K562 (cell line): ENCODE data around the gene CCDC148. TPM values are rescaled to one million over a fixed set of nuclear protein-coding genes. Genes with fewer than 3 reads are reported as not detected.

Source experiments
- ATAC-seq: fragments of 200-7000 bp; cut with Tn5 transposase; 3 replicates; pipeline ENCODE4 v1.9.1; 2020; ENCODE audit warnings: moderate library complexity
- BruUV-seq: library from RNA; stranded (reverse); fragments of 400-500 nt; replicated peaks from 2 replicates; lab custom pipeline; 2021; lab: Mats Ljungman, UMichigan
- CTCF ChIA-PET: fragments of 300-600 bp; formaldehyde crosslinking; extraction: SDS; loops from one replicate; lab custom pipeline; 2021; ENCODE audit warnings: low intra/inter-chr PET ratio; lab: Yijun Ruan, JAX
- POLR2A ChIA-PET: fragments of 300-600, 350-650 bp; sonication (Branson Sonifier 250); formaldehyde crosslinking; extraction: SDS; loops from one replicate; lab custom pipeline; 2021; ENCODE audit warnings: antibody characterized with exemption, inconsistent platforms; lab: Yijun Ruan, JAX
- DNase-seq, 4 experiments: peaks; one replicate each; pipeline versions ENCODE4 v3.0.0 to v3.0.0-alpha.2; 2011 to 2018; ENCODE audit warnings: low spot score in 3 of 4, mixed read lengths in 3 of 4; ENCODE audit errors: extremely low read depth in 1 of 4
- FAIRE-seq: peaks from 2 replicates; lab custom pipeline; 2011; peaks lifted over from hg19 to GRCh38; lab: Jason Lieb, UNC
- H2AFZ ChIP-seq: 2 replicates; pipeline ENCODE4 v1.6.0; 2011; ENCODE audit warnings: low read depth, low read length, control low read depth, inconsistent platforms
- H3K27ac ChIP-seq: fragments of 200-600 bp; 3 replicates; pipeline ENCODE4 v1.8.0; 2011; ENCODE audit warnings: low read depth, mild to moderate bottlenecking, control low read depth, inconsistent platforms, low read length, moderate library complexity, mixed read lengths; ENCODE audit errors: extremely low read depth
- H3K27me3 ChIP-seq, 2 experiments: fragments of 300-600 bp in 1 of 2; 2 replicates in 1 of 2; 3 replicates in 1 of 2; pipeline versions ENCODE4 v1.6.0 to v1.8.0; 2011; ENCODE audit warnings: inconsistent platforms in 2 of 2, low read length in 2 of 2, mild to moderate bottlenecking in 1 of 2, mixed read lengths in 1 of 2, moderate library complexity in 1 of 2; ENCODE audit not compliant: control insufficient read depth in 2 of 2, insufficient read depth in 2 of 2
- H3K36me3 ChIP-seq: fragments of 300-600 bp; 3 replicates; pipeline ENCODE4 v1.8.0; 2011; ENCODE audit warnings: mild to moderate bottlenecking, low read length, inconsistent platforms; ENCODE audit not compliant: control insufficient read depth, insufficient read depth
- H3K4me1 ChIP-seq, 2 experiments: fragments of 200-600 bp in 1 of 2; replicated peaks in 1 of 2; 2 replicates in 1 of 2; 3 replicates in 1 of 2; pipeline versions ENCODE4 v1.5.1 to v1.8.0; 2011; ENCODE audit warnings: inconsistent platforms in 2 of 2, low read length in 2 of 2, mild to moderate bottlenecking in 1 of 2, mixed read lengths in 1 of 2, moderate library complexity in 1 of 2; ENCODE audit not compliant: control insufficient read depth in 2 of 2, insufficient read depth in 2 of 2
- H3K4me2 ChIP-seq: 2 replicates; pipeline ENCODE4 v1.6.1; 2011; ENCODE audit warnings: low read length, control low read depth, inconsistent platforms, mixed read lengths; ENCODE audit not compliant: insufficient read depth
- H3K4me3 ChIP-seq: fragments of 200-600 bp; sonication (generic), shearing (Covaris generic); 2 replicates; pipeline ENCODE4 v1.5.1; 2016; ENCODE audit warnings: control low read depth, inconsistent platforms
- H3K79me2 ChIP-seq: fragments of 200-600 bp; 3 replicates; pipeline ENCODE4 v1.8.0; 2011; ENCODE audit warnings: low read length, inconsistent platforms; ENCODE audit not compliant: control insufficient read depth, insufficient read depth
- H3K9ac ChIP-seq, 2 experiments: 2 replicates each; pipeline versions ENCODE4 v1.6.0 to v1.6.1; 2011; ENCODE audit warnings: low read depth in 2 of 2, low read length in 2 of 2, control low read depth in 1 of 2, inconsistent platforms in 1 of 2, mild to moderate bottlenecking in 1 of 2, mixed read lengths in 1 of 2; ENCODE audit not compliant: insufficient read depth in 1 of 2
- H3K9me1 ChIP-seq: one replicate; pipeline ENCODE4 v1.6.0; 2011; ENCODE audit warnings: inconsistent platforms, mild to moderate bottlenecking, low read length, moderate library complexity; ENCODE audit not compliant: control insufficient read depth, insufficient read depth
- H3K9me3 ChIP-seq: replicated peaks from 2 replicates; pipeline ENCODE4 v1.5.1; 2011; ENCODE audit warnings: low read depth, low read length, inconsistent platforms; ENCODE audit not compliant: control insufficient read depth, insufficient read depth
- H4K20me1 ChIP-seq: replicated peaks from 2 replicates; pipeline ENCODE4 v1.6.1; 2011; ENCODE audit warnings: low read length, inconsistent platforms, mixed read lengths; ENCODE audit not compliant: control insufficient read depth, insufficient read depth
- ESRRA ChIP-seq: fragments of 450-650 bp; IDR thresholded peaks from 2 replicates; pipeline ENCODE4 v1.6.1; 2014; ENCODE audit warnings: low read depth, mild to moderate bottlenecking, moderate library complexity, borderline replicate concordance
- EWSR1 ChIP-seq: fragments of 450-650 bp; IDR thresholded peaks from 2 replicates; pipeline ENCODE4 v1.6.1; 2018; ENCODE audit warnings: borderline replicate concordance, mild to moderate bottlenecking, low read depth, moderate library complexity; ENCODE audit not compliant: partially characterized antibody
- FOXM1 ChIP-seq, 2 experiments: fragments of 450-650 bp in 1 of 2; sonication (generic) in 1 of 2; formaldehyde crosslinking in 1 of 2; IDR thresholded peaks; 2 replicates each; pipeline versions ENCODE4 v1.6.1 to v1.9.0; 2017 to 2022; ENCODE audit warnings: low read depth in 2 of 2, mild to moderate bottlenecking in 2 of 2, missing genetic modification reagents in 1 of 2, moderate library complexity in 1 of 2
- GABPA ChIP-seq: fragments of 200-800 bp; sonication (Bioruptor generic); conservative IDR thresholded peaks from 2 replicates; pipeline ENCODE4 v1.6.1; 2016; ENCODE audit warnings: low read depth, missing genetic modification characterization, missing compliant biosample characterization
- KDM1A ChIP-seq, 2 experiments: fragments of 450-650 bp; IDR thresholded peaks; 2 replicates each; pipeline ENCODE4 v1.6.1; 2016; ENCODE audit warnings: mild to moderate bottlenecking in 2 of 2
- L3MBTL2 ChIP-seq: fragments of 450-650 bp; IDR thresholded peaks from 2 replicates; pipeline ENCODE4 v1.6.1; 2016; ENCODE audit warnings: mild to moderate bottlenecking, moderate library complexity
- NFE2 ChIP-seq: IDR thresholded peaks from 2 replicates; pipeline ENCODE4 v1.6.1; 2014; ENCODE audit warnings: antibody characterized with exemption, low read depth
- SIX5 ChIP-seq, 2 experiments: IDR thresholded peaks; 2 replicates each; pipeline ENCODE4 v1.6.1; 2011; ENCODE audit warnings: low read length in 2 of 2, borderline replicate concordance in 1 of 2, low read depth in 1 of 2, mild to moderate bottlenecking in 1 of 2, moderate library complexity in 1 of 2; ENCODE audit not compliant: insufficient read depth in 1 of 2
- STAT5B ChIP-seq: fragments of 250-450 bp; sonication (Bioruptor Pico); IDR thresholded peaks from 2 replicates; pipeline ENCODE4 v1.8.0; 2021; ENCODE audit warnings: mild to moderate bottlenecking, inconsistent platforms
- ZKSCAN8 ChIP-seq: fragments of 200-800 bp; sonication (Bioruptor generic); IDR thresholded peaks from 2 replicates; pipeline ENCODE4 v1.6.1; 2016; ENCODE audit warnings: missing genetic modification characterization, missing compliant biosample characterization
- ZNF140 ChIP-seq: fragments of 250-450 bp; sonication (Bioruptor Pico); IDR thresholded peaks from 2 replicates; pipeline ENCODE4 v1.8.0; 2021; ENCODE audit warnings: moderate library complexity, mild to moderate bottlenecking, inconsistent platforms
- ZNF717 ChIP-seq: fragments of 250-450 bp; sonication (Bioruptor Pico); IDR thresholded peaks from 2 replicates; pipeline ENCODE4 v1.5.0; 2021
- in situ Hi-C: fragments of 300-500 bp; cut with MboI; formaldehyde crosslinking; loops from 4 replicates; pipeline ENCODE4 v1.15.0; 2018; ENCODE audit warnings: inconsistent platforms, mixed read lengths
- intact Hi-C: fragments of 100-400 bp; cut with micrococcal nuclease; formaldehyde crosslinking; loops from 2 replicates; pipeline ENCODE4 v1.14.2; 2022
- polyA plus RNA-seq, 8 experiments: library from polyadenylated mRNA; depleted of rRNA in 4 of 8; stranded (reverse) in 5 of 8; unstranded in 3 of 8; fragments of >200 nt; fragmentation: Nextera tagmentation in 2 of 8; fragmentation: Illumina TruSeq in 1 of 8; extraction: Ambion mirVana in 2 of 8; extraction: Trizol in 1 of 8; gene quantifications; 2 replicates each; pipeline versions ENCODE4 v1.2.1 to v1.2.3, GENCODE V29; 2011 to 2014; ENCODE audit warnings: inconsistent platforms in 1 of 8, missing spikeins in 1 of 8
- total RNA-seq, 7 experiments: library from RNA; depleted of rRNA in 6 of 7; stranded (reverse); fragments of >200 nt in 6 of 7; fragmentation: Illumina TruSeq in 2 of 7; extraction: Trizol in 2 of 7; gene quantifications; 2 replicates each; pipeline versions ENCODE4 v1.2.1 to v1.2.3, GENCODE V29; 2011 to 2021; ENCODE audit warnings: low replicate concordance in 1 of 7
- TF ChIP-seq, protein P1 (sequence below): sonication (generic); formaldehyde crosslinking; IDR thresholded peaks from 2 replicates; pipeline ENCODE4 v1.8.0; 2022; ENCODE audit warnings: mild to moderate bottlenecking, missing genetic modification reagents
- TF ChIP-seq, protein P2 (sequence below), 2 experiments: fragments of 450-650 bp; IDR thresholded peaks; 2 replicates each; pipeline ENCODE4 v1.6.1; 2018; ENCODE audit warnings: mild to moderate bottlenecking in 2 of 2, low read depth in 1 of 2; ENCODE audit not compliant: partially characterized antibody in 2 of 2

The CCDC148 gene
- total and polyA plus RNA-seq, 9 of the 15 experiments (the other 6 are each of a cell fraction or from before 2014, with no cell fraction given) = 0.10 to 1.4 (median 0.65) TPM

DNA sequence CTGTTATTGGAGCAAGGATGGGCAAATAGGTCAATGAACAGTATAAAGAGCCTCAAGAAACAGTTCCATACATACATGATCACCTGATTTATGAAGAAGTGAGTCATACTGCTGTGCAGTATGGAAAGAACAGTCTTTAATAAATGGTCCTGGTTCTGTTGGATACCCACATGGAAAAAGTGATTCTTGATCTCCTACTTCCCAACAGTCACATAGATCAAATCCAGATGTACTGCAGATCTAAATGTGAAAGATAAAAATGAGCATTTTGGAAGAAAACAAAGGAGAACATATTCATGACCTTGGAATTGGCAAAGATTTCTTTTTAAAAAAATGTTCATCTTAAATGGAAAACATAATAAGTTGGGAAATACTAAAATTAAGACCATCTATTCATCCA lies 75.8 kb downstream of the CCDC148 start:
- Histone ChIP-seq H2AFZ (no peak overlapping the region), H4K20me1 (no peaks in the 10 kb centered on the region), H3K9ac (no peak overlapping the region), H3K4me2 (no peak overlapping the region), H3K27ac (no peak overlapping the region), H3K79me2 (no peaks in the 10 kb centered on the region), H3K27me3 (no peaks in the 10 kb centered on the region), H3K36me3 (no peaks in the 10 kb centered on the region), H3K9me3 (no peaks in the 10 kb centered on the region), H3K9me1 (no peaks in the 10 kb centered on the region), H3K4me3 (no peak overlapping the region), H3K4me1 (no peaks in the 10 kb centered on the region)
- DNase-seq (no peak), FAIRE-seq (no peak), ATAC-seq (no peak)
- BruUV-seq = no TSS peak
- POLR2A ChIA-PET = no interaction called here
- intact Hi-C loops = no loop called here
- in situ Hi-C loops = no loop called here
- TF ChIP-seq L3MBTL2 (no peak), EWSR1 (no peak), ZNF717 (CRISPR knock-in tag) (no peak), STAT5B (CRISPR knock-in tag) (no peak), ZKSCAN8 (CRISPR knock-in tag) (no peak), GABPA (tag) (no peak), NFE2 (no peak), ESRRA (no peak), FOXM1 (IDR thresholded peaks at IDR 0.05; ENCODE audit: low read depth) (no peak), FOXM1 (CRISPR knock-in tag; IDR thresholded peaks at IDR 0.05; ENCODE audit: low read depth) (no peak), SIX5 (IDR thresholded peaks at IDR 0.05; ENCODE audit: borderline replicate concordance in 1 of 2, insufficient read depth in 1 of 2, low read depth in 1 of 2, low read length in 2 of 2) (no peak), ZNF140 (no peak), KDM1A (IDR thresholded peaks at IDR 0.05) (no peak)
- TF ChIP-seq, protein P1, sequence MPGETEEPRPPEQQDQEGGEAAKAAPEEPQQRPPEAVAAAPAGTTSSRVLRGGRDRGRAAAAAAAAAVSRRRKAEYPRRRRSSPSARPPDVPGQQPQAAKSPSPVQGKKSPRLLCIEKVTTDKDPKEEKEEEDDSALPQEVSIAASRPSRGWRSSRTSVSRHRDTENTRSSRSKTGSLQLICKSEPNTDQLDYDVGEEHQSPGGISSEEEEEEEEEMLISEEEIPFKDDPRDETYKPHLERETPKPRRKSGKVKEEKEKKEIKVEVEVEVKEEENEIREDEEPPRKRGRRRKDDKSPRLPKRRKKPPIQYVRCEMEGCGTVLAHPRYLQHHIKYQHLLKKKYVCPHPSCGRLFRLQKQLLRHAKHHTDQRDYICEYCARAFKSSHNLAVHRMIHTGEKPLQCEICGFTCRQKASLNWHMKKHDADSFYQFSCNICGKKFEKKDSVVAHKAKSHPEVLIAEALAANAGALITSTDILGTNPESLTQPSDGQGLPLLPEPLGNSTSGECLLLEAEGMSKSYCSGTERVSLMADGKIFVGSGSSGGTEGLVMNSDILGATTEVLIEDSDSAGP (CRISPR knock-in tag) = no peak
- TF ChIP-seq, protein P2, sequence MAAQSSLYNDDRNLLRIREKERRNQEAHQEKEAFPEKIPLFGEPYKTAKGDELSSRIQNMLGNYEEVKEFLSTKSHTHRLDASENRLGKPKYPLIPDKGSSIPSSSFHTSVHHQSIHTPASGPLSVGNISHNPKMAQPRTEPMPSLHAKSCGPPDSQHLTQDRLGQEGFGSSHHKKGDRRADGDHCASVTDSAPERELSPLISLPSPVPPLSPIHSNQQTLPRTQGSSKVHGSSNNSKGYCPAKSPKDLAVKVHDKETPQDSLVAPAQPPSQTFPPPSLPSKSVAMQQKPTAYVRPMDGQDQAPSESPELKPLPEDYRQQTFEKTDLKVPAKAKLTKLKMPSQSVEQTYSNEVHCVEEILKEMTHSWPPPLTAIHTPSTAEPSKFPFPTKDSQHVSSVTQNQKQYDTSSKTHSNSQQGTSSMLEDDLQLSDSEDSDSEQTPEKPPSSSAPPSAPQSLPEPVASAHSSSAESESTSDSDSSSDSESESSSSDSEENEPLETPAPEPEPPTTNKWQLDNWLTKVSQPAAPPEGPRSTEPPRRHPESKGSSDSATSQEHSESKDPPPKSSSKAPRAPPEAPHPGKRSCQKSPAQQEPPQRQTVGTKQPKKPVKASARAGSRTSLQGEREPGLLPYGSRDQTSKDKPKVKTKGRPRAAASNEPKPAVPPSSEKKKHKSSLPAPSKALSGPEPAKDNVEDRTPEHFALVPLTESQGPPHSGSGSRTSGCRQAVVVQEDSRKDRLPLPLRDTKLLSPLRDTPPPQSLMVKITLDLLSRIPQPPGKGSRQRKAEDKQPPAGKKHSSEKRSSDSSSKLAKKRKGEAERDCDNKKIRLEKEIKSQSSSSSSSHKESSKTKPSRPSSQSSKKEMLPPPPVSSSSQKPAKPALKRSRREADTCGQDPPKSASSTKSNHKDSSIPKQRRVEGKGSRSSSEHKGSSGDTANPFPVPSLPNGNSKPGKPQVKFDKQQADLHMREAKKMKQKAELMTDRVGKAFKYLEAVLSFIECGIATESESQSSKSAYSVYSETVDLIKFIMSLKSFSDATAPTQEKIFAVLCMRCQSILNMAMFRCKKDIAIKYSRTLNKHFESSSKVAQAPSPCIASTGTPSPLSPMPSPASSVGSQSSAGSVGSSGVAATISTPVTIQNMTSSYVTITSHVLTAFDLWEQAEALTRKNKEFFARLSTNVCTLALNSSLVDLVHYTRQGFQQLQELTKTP (IDR thresholded peaks at IDR 0.05; ENCODE audit: low read depth in 1 of 2, partially characterized antibody in 2 of 2) = no peak
- CTCF ChIA-PET = interaction anchor here (0.5 kb wide), 1 partner anchor 162 kb away, joined by 3 read pairs; no protein-coding TSS in a partner anchor
